Loucy (cell line): Measurements from ENCODE around the gene GCK.

Source experiments
- CTCF ChIP-seq: fragments of 200-600 bp; sonication (generic); conservative IDR thresholded peaks from 2 replicates; pipeline ENCODE4 v1.5.1; 2014; ENCODE audit warnings: mild to moderate bottlenecking, antibody characterized with exemption, low read length
- EZH2phosphoT487 ChIP-seq: fragments of 200-600 bp; IDR thresholded peaks from 2 replicates; pipeline ENCODE4 v1.6.1; 2018; ENCODE audit warnings: antibody characterized with exemption, mild to moderate bottlenecking, moderate library complexity, borderline replicate concordance

- TF ChIP-seq CTCF (no peak), EZH2phosphoT487 (no peak)
Observed at GRCh38 chr7:44152971-44153947, 36.0 kb downstream of the GCK start.
